K562 (cell line): Measurements from ENCODE around the gene MAPT. TPM values are rescaled to one million over a fixed set of nuclear protein-coding genes. Genes with fewer than 3 reads are reported as not detected.

ENCODE experiments used
- ATF3 ChIP-seq, 2 experiments: fragments of 450-650 bp in 1 of 2; sonication (generic) in 1 of 2; formaldehyde crosslinking in 1 of 2; IDR thresholded peaks in 1 of 2; conservative IDR thresholded peaks in 1 of 2; 2 replicates each; pipeline versions ENCODE4 v1.6.1 to v1.8.1; 2016 to 2023; ENCODE audit warnings: mild to moderate bottlenecking in 2 of 2, moderate library complexity in 2 of 2, inconsistent platforms in 1 of 2, missing genetic modification reagents in 1 of 2
- CHD1 ChIP-seq: fragments of 200-600 bp; sonication (generic); IDR thresholded peaks from one replicate; pipeline ENCODE4 v1.6.1; 2012; ENCODE audit warnings: mild to moderate bottlenecking, moderate library complexity, low read length, inconsistent platforms
- DMBX1 ChIP-seq: fragments of 250-450 bp; sonication (Bioruptor Pico); IDR thresholded peaks from 2 replicates; pipeline ENCODE4 v1.8.0; 2022; ENCODE audit warnings: inconsistent platforms, mild to moderate bottlenecking, moderate library complexity, borderline replicate concordance
- ELK1 ChIP-seq: sonication (generic); formaldehyde crosslinking; IDR thresholded peaks from 2 replicates; pipeline ENCODE4 v1.8.1; 2022; ENCODE audit warnings: missing genetic modification reagents
- ETV5 ChIP-seq: sonication (generic); formaldehyde crosslinking; IDR thresholded peaks from 2 replicates; pipeline ENCODE4 v1.4.0; 2020; ENCODE audit warnings: low read depth, mild to moderate bottlenecking, missing genetic modification reagents
- FOS ChIP-seq: IDR thresholded peaks from 3 replicates; pipeline ENCODE4 v1.6.1; 2011; ENCODE audit not compliant: insufficient read length; ENCODE audit errors: extremely low read depth
- FOXJ2 ChIP-seq: fragments of 200-800 bp; sonication (Bioruptor generic); IDR thresholded peaks from 2 replicates; pipeline ENCODE4 v1.6.1; 2016; ENCODE audit warnings: missing genetic modification characterization, missing compliant biosample characterization
- FOXK2 ChIP-seq, 2 experiments: fragments of 450-650 bp; IDR thresholded peaks in 1 of 2; conservative IDR thresholded peaks in 1 of 2; 2 replicates each; pipeline ENCODE4 v1.6.1; 2016; ENCODE audit warnings: low read depth in 2 of 2, mild to moderate bottlenecking in 1 of 2
- HDAC1 ChIP-seq, 2 experiments: fragments of 450-650 bp; IDR thresholded peaks; 2 replicates each; pipeline ENCODE4 v1.6.1; 2016 to 2017; ENCODE audit warnings: inconsistent platforms in 1 of 2, mild to moderate bottlenecking in 1 of 2, moderate library complexity in 1 of 2
- HDGF ChIP-seq: fragments of 450-650 bp; IDR thresholded peaks from 2 replicates; pipeline ENCODE4 v1.6.1; 2016
- MLX ChIP-seq, 2 experiments: fragments of 450-650 bp in 1 of 2; sonication (generic) in 1 of 2; formaldehyde crosslinking; conservative IDR thresholded peaks; 2 replicates each; pipeline versions ENCODE4 v1.4.0 to v1.8.1; 2020 to 2022; ENCODE audit warnings: mild to moderate bottlenecking in 1 of 2, missing genetic modification reagents in 1 of 2
- NCOA6 ChIP-seq: fragments of 450-650 bp; IDR thresholded peaks from 2 replicates; pipeline ENCODE4 v1.6.1; 2017; ENCODE audit warnings: mild to moderate bottlenecking
- RB1 ChIP-seq: fragments of 450-650 bp; IDR thresholded peaks from 2 replicates; pipeline ENCODE4 v1.6.1; 2017; ENCODE audit warnings: low read depth, mild to moderate bottlenecking
- SIN3A ChIP-seq, 2 experiments: fragments of 150-350 bp in 1 of 2; IDR thresholded peaks; 2 replicates each; pipeline ENCODE4 v1.6.1; 2011 to 2016; ENCODE audit warnings: borderline replicate concordance in 2 of 2, low read depth in 2 of 2, low read length in 2 of 2, mild to moderate bottlenecking in 2 of 2, moderate library complexity in 2 of 2; ENCODE audit not compliant: control insufficient read depth in 1 of 2
- SIX5 ChIP-seq, 2 experiments: IDR thresholded peaks; 2 replicates each; pipeline ENCODE4 v1.6.1; 2011; ENCODE audit warnings: low read length in 2 of 2, borderline replicate concordance in 1 of 2, low read depth in 1 of 2, mild to moderate bottlenecking in 1 of 2, moderate library complexity in 1 of 2; ENCODE audit not compliant: insufficient read depth in 1 of 2
- SRSF7 ChIP-seq: fragments of 200-400 bp; formaldehyde crosslinking; optimal IDR thresholded peaks from 2 replicates; pipeline ENCODE3; 2017; ENCODE audit warnings: mild to moderate bottlenecking, low read depth, low read length
- ZBTB26 ChIP-seq: fragments of 450-650 bp; formaldehyde crosslinking; IDR thresholded peaks from 2 replicates; pipeline ENCODE4 v1.4.0; 2022; ENCODE audit warnings: missing genetic modification characterization
- ZBTB33 ChIP-seq: sonication (generic); formaldehyde crosslinking; IDR thresholded peaks from 2 replicates; pipeline ENCODE4 v1.8.1; 2023; ENCODE audit warnings: mild to moderate bottlenecking, missing genetic modification reagents
- ZNF239 ChIP-seq: fragments of 250-450 bp; sonication (Bioruptor Pico); IDR thresholded peaks from 2 replicates; pipeline ENCODE4 v1.4.0; 2020; ENCODE audit warnings: mild to moderate bottlenecking
- ZNF263 ChIP-seq: sonication (generic); formaldehyde crosslinking; IDR thresholded peaks from 2 replicates; pipeline ENCODE4 v1.8.0; 2022; ENCODE audit warnings: mild to moderate bottlenecking, missing genetic modification reagents, borderline replicate concordance
- ZNF316 ChIP-seq: fragments of 450-650 bp; IDR thresholded peaks from 2 replicates; pipeline ENCODE4 v1.6.1; 2016
- ZNF436 ChIP-seq: fragments of 250-450, 450-650 bp; sonication (Bioruptor Pico); formaldehyde crosslinking; IDR thresholded peaks from 2 replicates; pipeline ENCODE4 v1.7.0; 2020; ENCODE audit warnings: mild to moderate bottlenecking
- polyA plus RNA-seq, 8 experiments: library from polyadenylated mRNA; depleted of rRNA in 4 of 8; stranded (reverse) in 5 of 8; unstranded in 3 of 8; fragments of >200 nt; fragmentation: Nextera tagmentation in 2 of 8; fragmentation: Illumina TruSeq in 1 of 8; extraction: Ambion mirVana in 2 of 8; extraction: Trizol in 1 of 8; gene quantifications; 2 replicates each; pipeline versions ENCODE4 v1.2.1 to v1.2.3, GENCODE V29; 2011 to 2014; ENCODE audit warnings: inconsistent platforms in 1 of 8, missing spikeins in 1 of 8
- total RNA-seq, 7 experiments: library from RNA; depleted of rRNA in 6 of 7; stranded (reverse); fragments of >200 nt in 6 of 7; fragmentation: Illumina TruSeq in 2 of 7; extraction: Trizol in 2 of 7; gene quantifications; 2 replicates each; pipeline versions ENCODE4 v1.2.1 to v1.2.3, GENCODE V29; 2011 to 2021; ENCODE audit warnings: low replicate concordance in 1 of 7

MAPT gene
- total and polyA plus RNA-seq, 9 of the 15 experiments (the other 6 are each of a cell fraction or from before 2014, with no cell fraction given): 0.04 to 1.1 (median 0.36) TPM

GRCh38 chr17:45948881-45949624 is 54.7 kb downstream of the MAPT start (continued):
- TF ChIP-seq ATF3 (IDR thresholded peaks at IDR 0.05) (peak; percentile 56), ATF3 (CRISPR knock-in tag; conservative IDR thresholded peaks at IDR 0.05) (no peak), SRSF7 (no peak), ELK1 (CRISPR knock-in tag) (no peak), SIX5 (IDR thresholded peaks at IDR 0.05; ENCODE audit: borderline replicate concordance in 1 of 2, insufficient read depth in 1 of 2, low read depth in 1 of 2, low read length in 2 of 2) (no peak), FOXJ2 (tag) (no peak), ZNF316 (peak; percentile 95), RB1 (peak; percentile 96), HDAC1 (IDR thresholded peaks at IDR 0.05) (no peak), FOXK2 (conservative IDR thresholded peaks at IDR 0.05 in 1 of 2, IDR thresholded peaks at IDR 0.05 in 1 of 2; ENCODE audit: low read depth in 2 of 2) (no peak), ZBTB33 (CRISPR knock-in tag) (no peak), DMBX1 (CRISPR knock-in tag) (0 out of 2 replicates have a peak, but pooled peaks have one; percentile 28), CHD1 (no peak), SIN3A (IDR thresholded peaks at IDR 0.05; ENCODE audit: borderline replicate concordance in 2 of 2, control insufficient read depth in 1 of 2, low read depth in 2 of 2, low read length in 2 of 2) (no peak), ZNF239 (CRISPR knock-in tag) (no peak), ZNF436 (CRISPR knock-in tag) (no peak), MLX (CRISPR knock-in tag; conservative IDR thresholded peaks at IDR 0.05) (no peak), NCOA6 (peak; percentile 52; the same call in 1 of the 2 replicates), ETV5 (CRISPR knock-in tag) (no peak), ZNF263 (CRISPR knock-in tag) (no peak), HDGF (no peak), FOS (no peak), ZBTB26 (CRISPR knock-in tag) (no peak)
